ENCODE results near the gene DLG4.

DNA sequence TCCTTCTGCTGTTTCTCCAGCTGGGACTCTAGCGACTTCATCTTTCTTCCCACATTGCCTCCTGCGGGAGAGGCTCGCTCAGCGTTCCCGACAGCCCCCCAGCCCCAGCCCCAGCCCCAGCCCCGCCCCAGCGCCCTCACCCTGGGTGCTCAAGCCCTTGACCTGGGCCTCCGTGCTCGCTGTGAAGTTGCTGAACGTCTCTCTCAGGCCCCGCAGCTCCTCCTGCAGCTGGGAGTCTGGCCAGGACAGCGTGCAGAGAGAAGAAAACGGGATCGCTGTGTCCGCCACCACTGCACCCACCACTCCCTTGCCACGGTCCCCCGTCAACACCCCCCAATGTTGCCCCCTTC lies 42.8 kb downstream of the DLG4 start:
- TF ChIP-seq POLR2AphosphoS5 (IDR thresholded peaks at IDR 0.05; ENCODE audit: borderline replicate concordance, low read depth, low read length) (no peak), EZH2 (IDR thresholded peaks at IDR 0.05) (no peak)
